ENCODE results near the gene CIPC.

CIPC gene

DNA sequence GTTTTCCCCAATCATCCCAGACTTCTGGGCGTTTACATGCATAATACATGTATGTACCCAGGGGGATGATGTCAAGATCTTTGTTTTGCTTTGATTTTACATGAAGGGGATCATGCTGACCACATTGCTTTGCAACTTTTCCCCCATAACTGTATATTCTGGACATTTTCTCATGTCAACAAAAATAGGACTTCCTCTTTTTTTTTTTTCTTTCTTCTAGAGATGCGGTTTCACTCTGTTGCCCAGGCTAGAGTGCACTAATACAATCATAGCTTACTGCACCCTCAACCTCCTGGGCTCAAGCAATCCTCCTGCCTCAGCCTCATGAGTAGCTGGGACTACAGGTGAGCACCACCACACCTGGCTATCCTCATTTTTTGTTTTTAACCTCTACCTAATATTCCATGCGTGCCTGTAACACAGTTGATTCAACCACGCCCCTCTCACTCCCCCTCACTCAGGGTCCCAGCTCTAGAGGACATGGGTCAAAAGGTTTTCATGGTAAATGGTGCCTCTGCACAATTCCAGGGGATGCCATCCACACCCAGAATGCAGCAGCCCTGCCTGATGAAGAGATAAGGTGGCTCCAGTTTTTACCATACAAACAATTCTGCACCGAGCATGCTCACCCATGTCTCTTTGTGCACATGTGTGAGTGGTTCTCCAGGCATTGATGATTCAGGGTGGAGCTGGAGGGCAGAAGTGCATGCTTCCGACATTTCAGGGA lies 32.0 kb upstream of the CIPC start:
- no peak overlapping the region for H3K9ac ChIP-seq (ENCODE audit: insufficient read length, low read depth)
- TF ChIP-seq SUZ12 (IDR thresholded peaks at IDR 0.05; ENCODE audit: extremely low read depth, insufficient read depth, insufficient read length), result no peak
- no peak for TF ChIP-seq ZNF274 (IDR thresholded peaks at IDR 0.05; ENCODE audit: low read depth, low read length)
- no peak for TF ChIP-seq YY1 (IDR thresholded peaks at IDR 0.05; ENCODE audit: insufficient read depth, insufficient read length)
- H3K9me3 ChIP-seq (ENCODE audit: insufficient read depth, low read length), result no peaks in the 10 kb centered on the region

DNA sequence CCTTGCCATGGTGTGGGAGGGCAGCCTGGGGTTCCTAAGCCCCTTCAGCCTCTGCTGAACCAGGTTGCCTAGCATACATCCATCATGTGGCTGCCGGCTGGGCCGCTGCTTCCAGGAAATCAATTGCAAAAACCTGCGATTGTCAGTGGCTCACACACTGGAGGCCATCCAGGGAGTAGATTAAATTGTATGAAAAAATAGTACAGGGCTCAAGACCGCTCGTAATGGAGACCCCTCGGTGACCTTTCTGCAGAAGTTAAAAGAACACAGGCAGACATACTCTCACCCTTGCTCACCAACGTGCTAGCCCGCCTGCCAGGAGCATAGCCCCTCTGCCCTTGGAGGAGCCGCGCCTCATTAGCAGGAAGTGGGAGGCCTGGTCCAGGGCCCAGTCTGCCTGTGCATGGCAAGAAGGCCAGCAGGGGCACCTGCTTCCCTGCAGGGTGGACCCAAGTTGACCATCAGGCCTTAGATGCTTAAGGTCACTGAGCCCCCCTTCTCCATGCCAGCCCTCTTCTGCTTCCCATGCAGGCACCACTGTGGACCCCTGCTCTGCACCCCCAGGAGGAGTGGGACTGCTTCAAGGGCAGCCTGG lies 31.4 kb upstream of the CIPC start:
- peaks cover 5% of the 10 kb centered on the region for H3K4me1 ChIP-seq (ENCODE audit: insufficient read depth, insufficient read length)
- no peaks in the 10 kb centered on the region for H3K27me3 ChIP-seq (ENCODE audit: insufficient read depth, insufficient read length)
- TF ChIP-seq YY1 (IDR thresholded peaks at IDR 0.05; ENCODE audit: insufficient read depth, insufficient read length), result no peak
- TF ChIP-seq ZNF274 (IDR thresholded peaks at IDR 0.05; ENCODE audit: low read depth, low read length), result no peak
- TF ChIP-seq SUZ12 (IDR thresholded peaks at IDR 0.05; ENCODE audit: extremely low read depth, insufficient read depth, insufficient read length), result no peak
- H3K9ac ChIP-seq (ENCODE audit: insufficient read length, low read depth), result no peak overlapping the region
- no peaks in the 10 kb centered on the region for H3K9me3 ChIP-seq (ENCODE audit: insufficient read depth, low read length)
- DNase-seq (ENCODE audit: low read depth, low spot score), result no peak
- H3K36me3 ChIP-seq (ENCODE audit: insufficient read depth, insufficient read length, low read length), result no peaks in the 10 kb centered on the region
- H3K4me3 ChIP-seq (ENCODE audit: insufficient read length, low read depth), result no peak overlapping the region

More for the DNA sequence above, 32.0 kb upstream of the CIPC start:
- peaks cover 5% of the 10 kb centered on the region for H3K4me1 ChIP-seq (ENCODE audit: insufficient read depth, insufficient read length)
- H3K27me3 ChIP-seq (ENCODE audit: insufficient read depth, insufficient read length), result no peaks in the 10 kb centered on the region
- no peak overlapping the region for H3K4me3 ChIP-seq (ENCODE audit: insufficient read length, low read depth)
- no peaks in the 10 kb centered on the region for H3K36me3 ChIP-seq (ENCODE audit: insufficient read depth, insufficient read length, low read length)
- no peak for DNase-seq (ENCODE audit: low read depth, low spot score)

DNA sequence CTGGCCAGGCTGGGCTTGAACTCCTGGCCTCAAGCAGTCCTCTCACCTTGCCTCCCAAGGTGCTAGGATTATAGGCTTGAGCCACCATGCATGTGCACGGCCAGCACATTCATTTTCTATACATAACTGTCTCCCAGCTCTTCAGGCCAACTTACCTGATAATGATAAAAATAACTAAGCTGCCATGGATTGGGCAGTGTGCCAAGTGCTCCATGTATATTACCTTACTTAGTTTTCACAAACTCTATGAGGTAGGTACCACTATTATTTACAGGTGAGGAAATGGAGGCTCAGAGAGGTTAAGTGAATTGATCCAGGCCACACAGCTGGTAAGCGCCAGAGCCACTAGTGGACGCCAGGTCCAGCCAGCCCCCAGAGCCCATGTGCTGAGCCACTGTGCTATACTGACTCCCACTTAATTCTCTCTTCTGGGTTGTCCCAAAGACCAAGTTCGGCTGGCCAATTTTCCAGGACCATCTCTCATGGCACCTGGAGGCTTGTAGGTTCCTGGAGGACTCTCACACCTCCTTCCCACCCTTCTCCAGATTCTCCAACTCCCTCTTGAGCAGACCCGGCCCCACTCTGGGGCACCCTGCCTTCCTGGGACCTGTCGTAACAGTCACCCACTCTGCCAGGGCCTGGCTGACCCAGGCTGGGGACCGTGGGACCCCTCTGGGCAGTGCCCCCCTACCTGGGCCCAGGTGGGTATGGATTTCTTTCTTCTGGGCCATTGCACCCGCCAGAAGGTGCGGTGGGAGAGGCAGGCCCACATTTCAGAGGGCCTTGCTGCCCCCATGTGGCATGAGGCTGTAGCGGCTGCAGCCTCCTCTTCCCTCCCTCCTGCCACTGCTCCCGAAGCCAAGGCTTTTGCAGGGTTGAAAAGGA lies 30.2 kb upstream of the CIPC start:
- Histone ChIP-seq H3K27me3 (ENCODE audit: insufficient read depth, insufficient read length) (no peaks in the 10 kb centered on the region), H3K4me1 (ENCODE audit: insufficient read depth, insufficient read length) (peaks cover 7% of the 10 kb centered on the region), H3K36me3 (ENCODE audit: insufficient read depth, insufficient read length, low read length) (no peaks in the 10 kb centered on the region), H3K9me3 (ENCODE audit: insufficient read depth, low read length) (no peaks in the 10 kb centered on the region), H3K4me3 (ENCODE audit: insufficient read length, low read depth) (no peak overlapping the region), H3K9ac (ENCODE audit: insufficient read length, low read depth) (no peak overlapping the region)
- DNase-seq (ENCODE audit: low read depth, low spot score), result no peak
- TF ChIP-seq YY1 (IDR thresholded peaks at IDR 0.05; ENCODE audit: insufficient read depth, insufficient read length), result no peak
- no peak for TF ChIP-seq SUZ12 (IDR thresholded peaks at IDR 0.05; ENCODE audit: extremely low read depth, insufficient read depth, insufficient read length)
- TF ChIP-seq ZNF274 (IDR thresholded peaks at IDR 0.05; ENCODE audit: low read depth, low read length), result no peak

DNA sequence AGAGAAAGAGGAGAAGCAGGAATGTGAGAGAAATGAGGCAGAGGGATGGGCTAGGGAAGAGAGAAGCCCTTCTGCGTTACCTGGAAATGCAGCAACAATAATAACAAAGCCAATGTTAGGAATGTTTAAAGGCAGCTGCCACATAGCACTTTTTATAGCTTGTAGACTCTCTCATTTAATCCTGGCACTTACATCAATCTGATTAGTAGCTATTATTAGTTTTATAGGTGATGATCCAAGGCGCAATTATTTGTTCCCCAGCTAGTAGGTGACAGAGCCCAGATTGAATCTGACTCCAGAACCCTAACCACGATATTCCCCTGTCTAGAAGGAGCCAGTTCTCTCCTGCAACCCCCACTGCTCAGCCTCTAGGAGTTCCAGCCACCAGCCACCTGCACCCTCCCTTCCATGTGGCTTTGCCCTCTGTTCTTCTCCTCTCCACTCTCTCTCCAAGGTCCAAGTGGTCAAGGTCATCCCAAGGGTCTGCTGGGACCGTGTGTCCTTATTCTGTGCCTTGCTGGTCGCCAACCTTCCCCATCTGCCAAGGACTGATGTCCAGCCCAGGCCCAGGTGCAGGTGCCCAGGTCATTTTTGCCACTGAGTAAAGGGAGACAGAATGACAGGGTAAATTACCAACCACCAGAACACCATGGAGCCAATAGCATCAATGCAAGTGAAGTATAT lies 29.4 kb upstream of the CIPC start:
- H3K9me3 ChIP-seq (ENCODE audit: insufficient read depth, low read length), result no peaks in the 10 kb centered on the region
- peaks cover 7% of the 10 kb centered on the region for H3K4me1 ChIP-seq (ENCODE audit: insufficient read depth, insufficient read length)
- no peaks in the 10 kb centered on the region for H3K36me3 ChIP-seq (ENCODE audit: insufficient read depth, insufficient read length, low read length)
- no peaks in the 10 kb centered on the region for H3K27me3 ChIP-seq (ENCODE audit: insufficient read depth, insufficient read length)
- H3K9ac ChIP-seq (ENCODE audit: insufficient read length, low read depth), result peak overlapping the region; percentile 17
- no peak for DNase-seq (ENCODE audit: low read depth, low spot score)
- no peak overlapping the region for H3K4me3 ChIP-seq (ENCODE audit: insufficient read length, low read depth)
- no peak for TF ChIP-seq ZNF274 (IDR thresholded peaks at IDR 0.05; ENCODE audit: low read depth, low read length)
- TF ChIP-seq SUZ12 (IDR thresholded peaks at IDR 0.05; ENCODE audit: extremely low read depth, insufficient read depth, insufficient read length), result no peak
- no peak for TF ChIP-seq YY1 (IDR thresholded peaks at IDR 0.05; ENCODE audit: insufficient read depth, insufficient read length)

DNA sequence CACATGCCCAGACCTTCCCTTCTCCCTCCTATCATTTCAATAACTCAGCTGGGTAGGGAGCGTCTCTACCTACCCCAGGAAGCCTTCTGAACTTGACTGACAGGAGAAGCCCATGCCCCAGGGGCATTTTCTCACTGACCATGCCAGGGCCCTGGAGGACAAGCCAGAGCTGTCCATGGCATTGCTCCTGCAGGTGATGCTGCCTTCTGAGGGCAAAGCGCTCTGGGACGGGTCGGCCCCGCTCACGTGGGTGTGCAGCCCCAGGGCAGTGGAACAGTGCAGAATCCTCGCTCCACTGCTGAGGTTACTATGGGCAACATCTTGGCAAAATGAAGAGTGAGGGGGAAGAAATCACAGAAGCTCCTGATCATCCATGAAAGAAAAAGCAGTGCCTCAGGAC lies 28.5 kb upstream of the CIPC start:
- TF ChIP-seq ZNF274 (IDR thresholded peaks at IDR 0.05; ENCODE audit: low read depth, low read length) (no peak), SUZ12 (IDR thresholded peaks at IDR 0.05; ENCODE audit: extremely low read depth, insufficient read depth, insufficient read length) (no peak), YY1 (IDR thresholded peaks at IDR 0.05; ENCODE audit: insufficient read depth, insufficient read length) (no peak)
- Histone ChIP-seq H3K9me3 (ENCODE audit: insufficient read depth, low read length) (no peaks in the 10 kb centered on the region), H3K27me3 (ENCODE audit: insufficient read depth, insufficient read length) (no peaks in the 10 kb centered on the region), H3K4me1 (ENCODE audit: insufficient read depth, insufficient read length) (peaks cover 7% of the 10 kb centered on the region), H3K4me3 (ENCODE audit: insufficient read length, low read depth) (no peak overlapping the region), H3K36me3 (ENCODE audit: insufficient read depth, insufficient read length, low read length) (no peaks in the 10 kb centered on the region), H3K9ac (ENCODE audit: insufficient read length, low read depth) (peak overlapping the region; percentile 8)
- DNase-seq (ENCODE audit: low read depth, low spot score), result no peak

DNA sequence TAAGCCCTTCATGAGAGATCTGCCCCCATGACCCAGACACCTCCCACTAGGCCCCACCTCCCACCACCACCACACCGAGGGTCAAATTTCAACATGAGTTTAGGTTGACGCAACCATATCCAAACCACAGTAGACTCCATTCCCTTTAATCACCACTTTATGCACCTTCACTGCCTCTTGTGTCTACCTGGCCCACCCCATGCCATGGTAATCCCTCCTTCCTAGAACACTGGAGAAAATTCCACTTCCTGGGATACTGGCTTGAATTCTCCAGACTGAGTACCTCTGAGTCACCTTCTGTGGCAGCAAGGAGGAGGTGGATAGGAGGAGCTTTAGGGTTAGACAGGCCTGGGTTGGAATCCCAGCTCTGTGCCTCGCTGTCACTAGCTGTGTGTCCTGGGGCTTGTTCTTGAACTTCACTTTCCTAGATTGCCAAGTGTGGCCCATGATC lies 26.1 kb upstream of the CIPC start:
- TF ChIP-seq ZNF274 (IDR thresholded peaks at IDR 0.05; ENCODE audit: low read depth, low read length), result no peak
- no peak for TF ChIP-seq YY1 (IDR thresholded peaks at IDR 0.05; ENCODE audit: insufficient read depth, insufficient read length)
- no peak for TF ChIP-seq SUZ12 (IDR thresholded peaks at IDR 0.05; ENCODE audit: extremely low read depth, insufficient read depth, insufficient read length)
- Histone ChIP-seq H3K4me3 (ENCODE audit: insufficient read length, low read depth) (no peak overlapping the region), H3K36me3 (ENCODE audit: insufficient read depth, insufficient read length, low read length) (no peaks in the 10 kb centered on the region), H3K27me3 (ENCODE audit: insufficient read depth, insufficient read length) (no peaks in the 10 kb centered on the region), H3K9ac (ENCODE audit: insufficient read length, low read depth) (no peak overlapping the region), H3K9me3 (ENCODE audit: insufficient read depth, low read length) (no peaks in the 10 kb centered on the region), H3K4me1 (ENCODE audit: insufficient read depth, insufficient read length) (peaks cover 7% of the 10 kb centered on the region)
- DNase-seq (ENCODE audit: low read depth, low spot score), result no peak

Measured in NT2/D1 (cell line).